ENCODE results near the gene CEACAM8. TPM values are rescaled to one million over a fixed set of nuclear protein-coding genes. Genes with fewer than 3 reads are reported as not detected.
"Not testable (repeated sequence)": the region's sequence is repeated elsewhere in the genome, so short reads cannot be mapped to it uniquely, and the experiment has no call there.

The CEACAM8 gene
- polyA plus RNA-seq (2013, experiment 1 of 2), result not detected
- 0.32 TPM for polyA plus RNA-seq (2013, experiment 2 of 2)

- Histone ChIP-seq H3K36me3 (ENCODE audit: insufficient read depth, low read length) (no peaks in the 10 kb centered on the region), H3K4me1 (ENCODE audit: insufficient read depth, low read length) (no peaks in the 10 kb centered on the region), H3K4me3 (ENCODE audit: low read length) (no peak within 1 kb of the TSS), H3K27me3 (ENCODE audit: insufficient read depth, low read length) (no peaks in the 10 kb centered on the region), H3K9ac (ENCODE audit: low read depth, low read length) (no peak within 1 kb of the TSS), H3K27ac (ENCODE audit: low read depth, low read length) (no peak within 1 kb of the TSS), H3K9me3 (ENCODE audit: insufficient read depth, low read depth, low read length) (no peaks in the 10 kb centered on the region)
- WGBS, result 75% methylated on average over 10 of the region's 10 CpGs
These were observed at the start of gene CEACAM8 for GRCh38 chr19:42594617-42595489. TSS of gene CEACAM8 (minus strand) at chr19:42594924. CDS start at chr19:42594828, 96 bp downstream.

- not testable (repeated sequence) for H3K4me3 ChIP-seq (ENCODE audit: low read length); H3K27me3 ChIP-seq (ENCODE audit: insufficient read depth, low read length); H3K27ac ChIP-seq (ENCODE audit: low read depth, low read length); H3K9ac ChIP-seq (ENCODE audit: low read depth, low read length); H3K4me1 ChIP-seq (ENCODE audit: insufficient read depth, low read length); H3K36me3 ChIP-seq (ENCODE audit: insufficient read depth, low read length)
- WGBS, result 94% methylated on average over 49 of the region's 58 CpGs
- H3K9me3 ChIP-seq (ENCODE audit: insufficient read depth, low read depth, low read length), result peaks cover 31% of the 10 kb centered on the region
These were observed 44.8 kb upstream of the CEACAM8 start for GRCh38 chr19:42639324-42640092.

- Histone ChIP-seq H3K36me3 (ENCODE audit: insufficient read depth, low read length) (no peaks in the 10 kb centered on the region), H3K27ac (ENCODE audit: low read depth, low read length) (no peak overlapping the region), H3K9me3 (ENCODE audit: insufficient read depth, low read depth, low read length) (peaks cover 11% of the 10 kb centered on the region; the same call in 1 of the 2 replicates), H3K4me3 (ENCODE audit: low read length) (no peak overlapping the region), H3K4me1 (ENCODE audit: insufficient read depth, low read length) (no peaks in the 10 kb centered on the region), H3K27me3 (ENCODE audit: insufficient read depth, low read length) (no peaks in the 10 kb centered on the region), H3K9ac (ENCODE audit: low read depth, low read length) (no peak overlapping the region)
- 85% methylated on average over 1 of the region's 1 CpG for WGBS
These were observed 40.5 kb upstream of the CEACAM8 start for GRCh38 chr19:42635233-42635539.

- no peaks in the 10 kb centered on the region for H3K4me1 ChIP-seq (ENCODE audit: insufficient read depth, low read length)
- 75% methylated on average over 5 of the region's 5 CpGs for WGBS
- H3K9me3 ChIP-seq (ENCODE audit: insufficient read depth, low read depth, low read length), result peaks cover 17% of the 10 kb centered on the region; the same call in 1 of the 2 replicates
- no peaks in the 10 kb centered on the region for H3K36me3 ChIP-seq (ENCODE audit: insufficient read depth, low read length)
- no peak overlapping the region for H3K27ac ChIP-seq (ENCODE audit: low read depth, low read length)
- H3K4me3 ChIP-seq (ENCODE audit: low read length), result no peak overlapping the region
- no peaks in the 10 kb centered on the region for H3K27me3 ChIP-seq (ENCODE audit: insufficient read depth, low read length)
- no peak overlapping the region for H3K9ac ChIP-seq (ENCODE audit: low read depth, low read length)
These were observed 39.9 kb upstream of the CEACAM8 start for GRCh38 chr19:42634409-42635232.

GRCh38 chr19:42629191-42629590 is 34.5 kb upstream of the CEACAM8 start:
- Histone ChIP-seq H3K36me3 (ENCODE audit: insufficient read depth, low read length) (no peaks in the 10 kb centered on the region), H3K9ac (ENCODE audit: low read depth, low read length) (no peak overlapping the region), H3K27me3 (ENCODE audit: insufficient read depth, low read length) (no peaks in the 10 kb centered on the region), H3K4me3 (ENCODE audit: low read length) (no peak overlapping the region), H3K27ac (ENCODE audit: low read depth, low read length) (no peak overlapping the region), H3K9me3 (ENCODE audit: insufficient read depth, low read depth, low read length) (peaks cover 23% of the 10 kb centered on the region; the same call in 1 of the 2 replicates), H3K4me1 (ENCODE audit: insufficient read depth, low read length) (no peaks in the 10 kb centered on the region)

- H3K36me3 ChIP-seq (ENCODE audit: insufficient read depth, low read length), result no peaks in the 10 kb centered on the region
- no peak overlapping the region for H3K27ac ChIP-seq (ENCODE audit: low read depth, low read length)
- no peaks in the 10 kb centered on the region for H3K4me1 ChIP-seq (ENCODE audit: insufficient read depth, low read length)
- 58% methylated on average over 2 of the region's 2 CpGs for WGBS
- H3K9ac ChIP-seq (ENCODE audit: low read depth, low read length), result no peak overlapping the region
- no peaks in the 10 kb centered on the region for H3K27me3 ChIP-seq (ENCODE audit: insufficient read depth, low read length)
- H3K4me3 ChIP-seq (ENCODE audit: low read length), result no peak overlapping the region
- H3K9me3 ChIP-seq (ENCODE audit: insufficient read depth, low read depth, low read length), result peaks cover 23% of the 10 kb centered on the region; the same call in 1 of the 2 replicates
These were observed 33.9 kb upstream of the CEACAM8 start for GRCh38 chr19:42628411-42629140.

- Histone ChIP-seq H3K4me1 (ENCODE audit: insufficient read depth, low read length) (no peaks in the 10 kb centered on the region), H3K9ac (ENCODE audit: low read depth, low read length) (no peak overlapping the region), H3K27ac (ENCODE audit: low read depth, low read length) (no peak overlapping the region), H3K9me3 (ENCODE audit: insufficient read depth, low read depth, low read length) (peaks cover 23% of the 10 kb centered on the region; the same call in 1 of the 2 replicates), H3K27me3 (ENCODE audit: insufficient read depth, low read length) (no peaks in the 10 kb centered on the region), H3K36me3 (ENCODE audit: insufficient read depth, low read length) (no peaks in the 10 kb centered on the region), H3K4me3 (ENCODE audit: low read length) (no peak overlapping the region)
- 77% methylated on average over 1 of the region's 2 CpGs for WGBS
These were observed 33.2 kb upstream of the CEACAM8 start for GRCh38 chr19:42627916-42628315.

- Histone ChIP-seq H3K4me3 (ENCODE audit: low read length) (no peak overlapping the region), H3K27me3 (ENCODE audit: insufficient read depth, low read length) (no peaks in the 10 kb centered on the region), H3K27ac (ENCODE audit: low read depth, low read length) (no peak overlapping the region), H3K9ac (ENCODE audit: low read depth, low read length) (no peak overlapping the region), H3K4me1 (ENCODE audit: insufficient read depth, low read length) (no peaks in the 10 kb centered on the region), H3K9me3 (ENCODE audit: insufficient read depth, low read depth, low read length) (peaks cover 19% of the 10 kb centered on the region; the same call in 1 of the 2 replicates), H3K36me3 (ENCODE audit: insufficient read depth, low read length) (no peaks in the 10 kb centered on the region)
- WGBS, result 82% methylated on average over 2 of the region's 2 CpGs
These were observed 31.5 kb upstream of the CEACAM8 start for GRCh38 chr19:42626181-42626580.

- 89% methylated on average over 1 of the region's 1 CpG for WGBS
- no peaks in the 10 kb centered on the region for H3K36me3 ChIP-seq (ENCODE audit: insufficient read depth, low read length)
- peaks cover 9% of the 10 kb centered on the region; the same call in 1 of the 2 replicates for H3K9me3 ChIP-seq (ENCODE audit: insufficient read depth, low read depth, low read length)
- no peak overlapping the region for H3K27ac ChIP-seq (ENCODE audit: low read depth, low read length)
- no peaks in the 10 kb centered on the region for H3K27me3 ChIP-seq (ENCODE audit: insufficient read depth, low read length)
- H3K4me1 ChIP-seq (ENCODE audit: insufficient read depth, low read length), result no peaks in the 10 kb centered on the region
- H3K9ac ChIP-seq (ENCODE audit: low read depth, low read length), result no peak overlapping the region
- H3K4me3 ChIP-seq (ENCODE audit: low read length), result no peak overlapping the region
These were observed 24.5 kb upstream of the CEACAM8 start for GRCh38 chr19:42619271-42619670.

DNA sequence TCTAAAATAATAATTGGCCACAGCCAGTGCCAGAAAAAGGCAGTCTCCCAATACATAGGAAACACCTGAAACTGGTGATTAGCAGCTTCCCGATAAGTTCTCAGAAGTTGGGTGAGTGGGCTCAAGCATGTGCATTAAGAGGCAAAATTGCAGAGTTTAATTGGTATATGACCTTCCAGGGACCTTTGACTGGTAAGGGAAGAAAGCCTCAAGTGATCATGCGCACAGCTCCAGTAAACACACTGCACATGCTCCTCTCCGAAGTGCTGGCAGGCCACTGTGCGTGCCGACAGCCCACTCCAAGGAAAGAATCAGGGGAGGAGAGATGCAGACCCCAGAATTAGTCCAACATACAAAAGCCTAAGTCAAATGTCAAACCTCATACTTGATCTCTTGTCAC is 18.9 kb upstream of the CEACAM8 start:
- Histone ChIP-seq H3K36me3 (ENCODE audit: insufficient read depth, low read length) (no peaks in the 10 kb centered on the region), H3K27me3 (ENCODE audit: insufficient read depth, low read length) (no peaks in the 10 kb centered on the region), H3K4me3 (ENCODE audit: low read length) (no peak overlapping the region), H3K9me3 (ENCODE audit: insufficient read depth, low read depth, low read length) (peaks cover 12% of the 10 kb centered on the region; the same call in 1 of the 2 replicates), H3K4me1 (ENCODE audit: insufficient read depth, low read length) (no peaks in the 10 kb centered on the region), H3K27ac (ENCODE audit: low read depth, low read length) (no peak overlapping the region), H3K9ac (ENCODE audit: low read depth, low read length) (no peak overlapping the region)
- 97% methylated on average over 5 of the region's 5 CpGs for WGBS

All from HUES64 (cell line).